Heart left ventricle (tissue), 13 donors: Measurements from ENCODE around the gene LRFN4.

Experiments used
- CTCF ChIP-seq, 12 donors: fragments of 200-600 bp; sonication (generic) in 4 of 12; IDR thresholded peaks; one replicate each; pipeline versions ENCODE4 v1.5.0 to v1.8.0; 2018 to 2022; ENCODE audit warnings: antibody characterized with exemption in 12 of 12, mild to moderate bottlenecking in 5 of 12
- POLR2A ChIP-seq, 2 donors: fragments of 450-650 bp; IDR thresholded peaks; one replicate each; pipeline ENCODE4 v1.6.1; 2017; ENCODE audit warnings: antibody characterized with exemption in 2 of 2, mild to moderate bottlenecking in 2 of 2, moderate library complexity in 2 of 2
- donor health status: ischemic (EF 13 %, LVEDD 7.1; RV severe dilation, severe dysfunction).
- donor health status: DM: no; HTN: yes; CAD: no.
- donor health status: DM: no; HTN: no; CAD: no.
- donor health status: ischemic (EF 25% LVEDD 6.9; RV normal size, moderate dysfunction).
- donor health status: ischemic (EF 25% LVEDD 5.7; RV mildly dilated, moderate dysfunction).
- donor health status: ischemic (EF 35%, LVEDD 5.7; RV mildly dilated, moderate dysfunction).
- donor health status: nonischemic (EF 11% LVEDD 7.7; RV severe dilation, severe dysfunction).
- donor health status: DM: yes; HTN: yes; CAD: no.
- donor health status: PGD.
- donor health status: ischemic (EF 29% LVEDD 5.4; RV normal size, mild dysfunction).
- donor health status: nonischemic (EF 23%, LVEDD 6.1; RV moderate dilation, normal function).

GRCh38 chr11:66846671-66847091 lies 10.2 kb upstream of the LRFN4 start:
- TF ChIP-seq POLR2A (IDR thresholded peaks at IDR 0.05) (no peak), CTCF (IDR thresholded peaks at IDR 0.05) (no peak)
